Endometrium (tissue), 2 donors: ENCODE measurements around the gene NID1.
"Not testable (repeated sequence)": the region's sequence is repeated elsewhere in the genome, so short reads cannot be mapped to it uniquely, and the experiment has no call there.

Source experiments
- FAIRE-seq: peaks from 2 replicates; lab custom pipeline; 2012; peaks lifted over from hg19 to GRCh38; lab: Jason Lieb, UNC
- donor health status: control.
- donor health status: control.

NID1 gene

GRCh38 chr1:236096660-236097482, 32.0 kb upstream of the NID1 start:
- peak; percentile 100 for FAIRE-seq

- FAIRE-seq, result no peak
These were observed 31.0 kb upstream of the NID1 start for GRCh38 chr1:236095705-236096520.

GRCh38 chr1:236092899-236093298, 28.0 kb upstream of the NID1 start:
- FAIRE-seq, result no peak

- FAIRE-seq, result no peak
These were observed 27.0 kb upstream of the NID1 start for GRCh38 chr1:236091933-236092318.

GRCh38 chr1:236090741-236091147, 25.9 kb upstream of the NID1 start:
- FAIRE-seq, result peak; percentile 45

GRCh38 chr1:236089046-236089773, 24.3 kb upstream of the NID1 start:
- FAIRE-seq, result no peak

- FAIRE-seq, result no peak
These were observed 21.6 kb upstream of the NID1 start for GRCh38 chr1:236086537-236086936.

GRCh38 chr1:236085545-236086159, 20.8 kb upstream of the NID1 start:
- no peak for FAIRE-seq

- FAIRE-seq, result no peak
These were observed 19.5 kb upstream of the NID1 start for GRCh38 chr1:236084386-236084730.

- FAIRE-seq, result no peak
These were observed 18.9 kb upstream of the NID1 start for GRCh38 chr1:236083650-236084385.

- FAIRE-seq, result no peak
These were observed 17.6 kb upstream of the NID1 start for GRCh38 chr1:236082526-236082925.

GRCh38 chr1:236081546-236082227, 16.8 kb upstream of the NID1 start:
- no peak for FAIRE-seq

- no peak for FAIRE-seq
These were observed 14.8 kb upstream of the NID1 start for GRCh38 chr1:236079703-236080102.

GRCh38 chr1:236078993-236079392, 14.1 kb upstream of the NID1 start:
- FAIRE-seq, result no peak

GRCh38 chr1:236078077-236078476, 13.2 kb upstream of the NID1 start:
- FAIRE-seq, result not testable (repeated sequence)

GRCh38 chr1:236075848-236076247, 11.0 kb upstream of the NID1 start:
- FAIRE-seq, result no peak

- FAIRE-seq, result no peak
These were observed 8.5 kb upstream of the NID1 start for GRCh38 chr1:236073307-236073897.

GRCh38 chr1:236072001-236072400, 7.1 kb upstream of the NID1 start:
- FAIRE-seq, result no peak

- FAIRE-seq, result no peak
These were observed 5.9 kb upstream of the NID1 start for GRCh38 chr1:236070753-236071152.

- FAIRE-seq, result no peak
These were observed 4.9 kb upstream of the NID1 start for GRCh38 chr1:236069796-236070195.
